GM15510 (cell line): ENCODE measurements around the gene S100B.

Experiments used
- POLR2A ChIP-seq: IDR thresholded peaks from 3 replicates; pipeline ENCODE4 v1.6.1; 2011; ENCODE audit warnings: borderline replicate concordance; ENCODE audit not compliant: insufficient read length; ENCODE audit errors: extremely low read depth

S100B gene

DNA sequence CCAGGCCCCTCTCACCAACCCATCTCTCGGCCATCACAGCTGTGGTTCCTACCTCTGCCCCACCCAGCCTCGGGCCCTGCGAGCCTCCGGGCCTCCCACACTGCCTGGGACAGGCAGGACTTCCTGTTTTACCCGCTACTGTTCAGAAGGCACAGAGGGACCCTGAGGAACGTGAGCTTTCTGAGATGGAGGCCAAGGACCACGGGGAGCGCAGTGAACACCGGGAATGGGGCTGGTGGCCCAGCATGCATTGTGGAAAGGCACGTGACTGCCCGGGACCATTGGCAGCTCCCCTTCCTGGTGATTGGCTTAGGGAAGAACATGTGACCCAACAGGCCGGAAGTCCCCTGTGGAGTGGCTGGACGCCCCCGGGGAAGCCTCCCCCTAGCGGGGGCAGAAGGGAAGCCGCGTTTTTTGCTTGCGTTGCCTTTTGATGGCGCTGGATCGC is 7.0 kb downstream of the S100B start:
- TF ChIP-seq POLR2A: no peak

DNA sequence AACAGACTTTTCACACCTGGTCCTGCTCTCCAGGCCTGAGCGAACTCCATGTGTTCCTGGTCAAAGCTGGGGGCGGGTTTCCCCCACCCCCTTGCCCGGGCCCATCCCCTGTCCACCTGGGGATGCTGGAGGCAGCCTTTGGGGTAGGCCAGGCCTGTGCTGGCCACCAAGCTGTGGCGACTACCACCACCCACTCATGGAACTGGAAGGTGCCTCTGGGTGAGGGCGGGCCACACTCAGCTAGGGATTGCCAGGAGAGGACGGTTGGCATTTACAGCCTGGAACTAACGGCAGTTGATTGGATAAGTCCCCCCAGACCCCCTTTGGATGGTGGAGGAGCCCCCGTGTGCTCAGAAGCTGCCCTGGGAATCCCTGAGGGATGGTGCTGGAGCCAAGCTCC is 7.9 kb downstream of the S100B start:
- no peak for TF ChIP-seq POLR2A

DNA sequence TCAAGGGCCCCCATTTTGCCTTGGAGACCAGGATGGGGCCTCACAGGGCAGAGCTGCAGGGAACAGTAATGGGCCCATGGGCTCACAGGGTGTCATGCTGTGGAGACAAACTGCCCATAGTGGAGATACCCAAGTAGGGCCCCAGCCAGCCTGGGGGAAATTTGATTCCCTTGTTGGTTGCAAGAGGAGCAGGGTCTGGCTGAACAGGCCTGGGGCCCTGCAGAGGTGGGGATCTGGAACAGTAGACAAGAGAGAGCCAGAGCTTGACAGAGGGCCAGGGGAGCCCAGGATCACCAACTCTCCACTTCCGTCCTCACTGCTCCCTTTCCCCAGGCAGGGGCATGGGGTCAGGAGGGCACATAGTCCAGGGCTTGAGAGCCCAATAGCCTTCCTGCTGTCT is 8.7 kb downstream of the S100B start:
- TF ChIP-seq POLR2A: no peak

DNA sequence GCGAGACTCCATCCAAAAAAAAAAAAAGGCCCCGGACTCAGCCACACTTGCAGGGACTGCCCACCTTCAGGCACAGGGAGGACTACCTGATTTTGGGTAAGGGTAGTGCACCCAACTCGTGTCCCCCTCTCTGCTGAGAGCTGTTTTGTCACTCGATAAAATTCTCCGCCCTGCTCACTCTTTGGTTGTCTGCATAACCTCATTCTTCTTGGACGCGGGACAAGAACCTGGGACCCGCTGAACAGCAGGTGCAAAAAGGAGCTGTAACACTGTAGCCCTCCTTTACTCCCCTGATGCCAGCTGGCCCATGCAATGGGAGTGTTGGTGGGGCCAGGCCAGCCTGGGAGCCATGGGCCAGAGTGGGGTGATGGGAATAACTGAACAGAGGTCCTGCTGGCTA is 10.6 kb downstream of the S100B start:
- no peak for TF ChIP-seq POLR2A

DNA sequence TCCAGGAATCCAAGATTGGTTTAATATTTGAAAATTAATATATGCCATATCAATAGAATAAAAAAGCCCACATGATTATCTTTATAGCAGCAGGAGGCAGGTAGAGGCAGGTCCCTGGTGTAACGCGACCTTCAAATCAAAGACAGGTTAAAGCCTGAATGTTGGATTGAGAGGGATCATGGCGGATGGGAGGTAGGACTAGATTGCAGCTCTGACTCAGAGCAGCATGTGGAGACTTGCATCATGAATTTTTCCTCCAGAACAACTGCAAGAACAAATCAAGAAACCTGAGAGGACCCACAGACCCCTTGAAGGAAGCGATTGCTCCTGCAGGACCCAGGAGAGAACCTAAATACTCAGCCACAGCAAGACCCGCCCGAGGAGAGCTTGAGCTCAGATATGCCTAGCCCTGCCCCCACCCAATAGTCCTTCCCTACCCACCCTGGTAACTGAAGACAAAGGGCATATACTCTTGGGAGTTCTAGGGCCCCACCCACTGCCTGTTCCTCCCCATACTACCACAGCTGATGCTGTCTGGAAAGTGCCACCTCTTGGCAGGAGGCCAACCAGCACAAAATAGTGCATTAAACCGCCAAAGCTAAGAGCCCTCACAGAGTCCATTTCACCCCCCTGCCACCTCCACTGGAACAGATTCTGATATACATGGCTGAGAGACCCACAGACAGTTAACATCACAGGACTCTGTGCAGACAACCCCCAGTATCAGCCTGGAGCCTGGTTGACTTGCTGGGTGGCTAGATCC is 19.5 kb downstream of the S100B start:
- TF ChIP-seq POLR2A: no peak

DNA sequence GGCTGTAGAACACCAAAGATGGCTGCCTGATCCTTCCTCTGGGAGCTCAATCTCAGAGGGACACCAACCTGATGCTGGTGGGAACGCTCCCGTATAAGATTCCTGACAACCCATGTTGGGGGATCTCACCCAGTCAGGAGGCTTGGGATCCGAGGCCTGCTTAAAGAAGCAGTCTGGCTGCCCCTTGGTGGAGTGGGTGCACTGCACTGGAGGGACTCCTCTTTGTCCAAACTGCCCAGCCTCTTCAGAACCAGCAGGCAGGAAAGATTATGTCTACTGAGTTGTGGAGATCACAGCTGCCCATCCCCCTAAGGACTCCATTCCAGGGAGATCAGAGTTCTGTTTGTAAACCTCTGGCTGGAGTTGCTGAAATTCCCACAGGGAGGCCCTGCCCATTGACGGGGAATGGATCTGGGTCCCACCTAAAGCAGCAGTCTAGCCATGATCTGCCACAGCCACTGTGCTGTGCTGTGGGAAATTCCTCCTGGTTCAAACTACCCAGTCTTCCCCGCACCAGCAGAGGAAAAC is 23.0 kb downstream of the S100B start:
- TF ChIP-seq POLR2A: no peak

DNA sequence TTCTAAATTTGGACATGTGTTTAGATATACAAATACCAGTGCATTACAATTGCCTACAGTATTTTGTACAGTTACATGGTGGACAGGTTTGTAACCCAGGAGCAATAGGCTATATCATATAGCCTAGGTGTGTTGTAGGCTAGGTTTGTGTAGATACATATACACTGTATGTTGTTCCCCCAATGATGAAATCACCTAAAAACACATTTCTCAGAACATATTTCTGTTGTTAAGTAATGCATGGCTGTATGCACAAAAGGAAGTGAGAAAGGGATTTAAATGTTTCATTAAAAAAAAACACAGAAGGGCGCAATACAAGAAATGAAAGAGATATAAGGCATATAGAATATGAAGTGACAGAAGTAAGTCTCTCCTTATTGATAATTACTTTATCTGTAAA is 32.0 kb downstream of the S100B start:
- TF ChIP-seq POLR2A: no peak

DNA sequence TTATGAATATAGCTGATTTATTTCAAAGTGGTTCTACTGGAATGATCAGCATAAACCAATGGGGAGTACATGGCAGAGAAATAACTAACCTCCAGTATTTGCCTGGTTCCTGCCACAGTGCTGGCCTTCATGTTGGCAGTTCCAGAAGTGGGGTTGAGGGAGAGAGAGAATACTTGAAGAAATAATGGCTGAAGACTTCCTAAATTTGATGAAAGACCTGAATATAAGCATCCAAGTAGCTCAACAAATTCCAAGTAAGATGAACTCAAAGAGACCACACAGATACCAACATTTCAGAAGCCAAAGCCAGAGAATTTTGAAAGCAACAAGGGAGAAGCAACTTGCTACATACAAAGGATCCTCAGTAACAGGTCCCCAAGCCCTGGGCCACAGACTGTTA is 34.3 kb downstream of the S100B start:
- no peak for TF ChIP-seq POLR2A

DNA sequence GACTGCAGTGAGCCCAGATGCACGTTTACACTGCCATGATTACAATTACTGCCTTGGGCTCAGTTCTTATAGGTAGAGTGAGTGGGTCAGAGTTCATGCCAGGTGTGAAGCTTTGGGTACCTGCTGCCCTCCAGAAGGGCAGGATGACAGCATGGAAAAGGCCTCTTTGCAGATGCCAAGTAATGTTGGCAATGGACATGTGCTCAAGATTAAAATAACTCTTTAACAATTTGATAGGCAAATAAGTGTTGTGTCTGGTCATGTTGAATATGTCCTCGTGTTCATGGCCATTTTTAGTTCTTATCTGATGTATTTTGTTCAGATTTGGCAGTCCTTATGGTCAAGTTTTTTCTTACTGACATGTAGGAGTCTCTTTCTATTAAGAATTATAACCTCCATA is 34.8 kb downstream of the S100B start:
- TF ChIP-seq POLR2A: no peak

DNA sequence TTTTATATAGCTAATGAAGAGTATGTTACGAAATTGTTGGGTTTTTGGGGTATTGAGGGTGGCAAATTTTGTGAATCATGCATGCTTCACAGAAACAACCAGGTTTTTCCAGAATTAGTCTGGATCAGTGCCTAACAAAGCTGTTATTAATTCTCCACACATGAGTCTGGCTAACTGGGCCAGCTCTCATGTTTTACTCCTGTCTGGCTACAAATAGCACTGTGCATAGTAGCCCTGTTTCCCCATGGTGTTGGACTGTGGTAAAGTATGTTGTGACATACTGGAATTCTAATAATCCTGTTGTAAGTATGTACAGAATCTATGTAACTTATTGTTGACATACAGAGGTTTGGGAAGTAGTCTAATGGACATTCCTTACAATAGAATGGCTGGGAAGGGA is 35.8 kb downstream of the S100B start:
- no peak for TF ChIP-seq POLR2A

DNA sequence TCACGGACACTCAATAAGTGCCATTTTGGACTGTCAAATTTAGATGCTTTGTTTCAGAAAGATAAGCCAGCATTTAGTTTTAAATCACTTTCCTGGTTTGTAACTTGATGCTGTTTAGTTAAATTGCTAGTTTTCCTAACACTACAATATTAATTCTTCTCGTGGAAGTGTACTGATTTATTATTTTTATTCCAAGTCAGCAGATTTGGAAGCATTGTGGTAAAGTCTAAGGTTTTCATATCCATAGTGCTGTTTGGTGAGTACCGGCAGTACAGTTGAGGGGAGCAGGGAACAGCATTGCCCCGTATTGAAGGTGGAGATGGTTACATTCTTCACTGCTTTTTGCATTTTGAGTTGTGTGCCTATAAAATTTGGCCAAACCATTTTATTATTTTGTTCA is 36.3 kb downstream of the S100B start:
- TF ChIP-seq POLR2A: no peak

DNA sequence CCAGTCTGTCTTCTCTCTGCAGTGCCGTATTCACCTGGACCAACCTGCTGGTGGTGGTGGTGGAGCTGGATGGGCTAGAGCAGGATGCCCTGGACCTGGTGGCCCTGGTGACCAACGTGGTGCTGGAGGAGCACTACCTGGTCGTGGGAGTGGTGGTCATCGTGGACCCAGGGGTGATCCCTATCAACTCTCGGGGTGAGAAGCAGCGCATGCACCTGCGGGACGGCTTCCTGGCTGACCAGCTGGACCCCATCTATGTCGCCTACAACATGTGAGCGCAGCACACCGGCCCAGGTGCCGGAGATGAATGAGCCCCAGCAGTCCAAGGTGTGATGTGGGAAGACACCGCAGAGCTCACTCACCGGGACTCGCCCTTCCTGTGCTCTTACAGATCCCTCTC is 37.5 kb downstream of the S100B start:
- TF ChIP-seq POLR2A: no peak

DNA sequence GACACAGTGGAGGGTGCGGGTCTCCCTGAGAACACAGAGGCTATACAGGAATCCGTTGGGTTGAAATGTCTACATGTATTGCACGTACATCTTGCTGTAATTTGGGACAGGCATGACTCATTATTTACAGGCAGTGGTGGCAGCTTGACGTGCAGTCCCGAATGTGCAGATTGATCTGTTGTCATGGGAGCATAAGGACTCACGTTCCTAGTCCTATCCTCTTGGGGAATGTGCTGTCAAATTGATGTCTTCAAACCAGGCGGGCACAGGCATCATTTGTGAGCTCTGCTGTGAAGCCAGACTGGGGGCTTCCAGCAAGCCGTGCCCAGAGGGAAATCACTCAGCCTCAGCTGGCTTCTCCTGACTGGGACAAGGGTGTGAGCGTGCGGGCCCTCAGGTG is 40.5 kb downstream of the S100B start:
- no peak for TF ChIP-seq POLR2A

DNA sequence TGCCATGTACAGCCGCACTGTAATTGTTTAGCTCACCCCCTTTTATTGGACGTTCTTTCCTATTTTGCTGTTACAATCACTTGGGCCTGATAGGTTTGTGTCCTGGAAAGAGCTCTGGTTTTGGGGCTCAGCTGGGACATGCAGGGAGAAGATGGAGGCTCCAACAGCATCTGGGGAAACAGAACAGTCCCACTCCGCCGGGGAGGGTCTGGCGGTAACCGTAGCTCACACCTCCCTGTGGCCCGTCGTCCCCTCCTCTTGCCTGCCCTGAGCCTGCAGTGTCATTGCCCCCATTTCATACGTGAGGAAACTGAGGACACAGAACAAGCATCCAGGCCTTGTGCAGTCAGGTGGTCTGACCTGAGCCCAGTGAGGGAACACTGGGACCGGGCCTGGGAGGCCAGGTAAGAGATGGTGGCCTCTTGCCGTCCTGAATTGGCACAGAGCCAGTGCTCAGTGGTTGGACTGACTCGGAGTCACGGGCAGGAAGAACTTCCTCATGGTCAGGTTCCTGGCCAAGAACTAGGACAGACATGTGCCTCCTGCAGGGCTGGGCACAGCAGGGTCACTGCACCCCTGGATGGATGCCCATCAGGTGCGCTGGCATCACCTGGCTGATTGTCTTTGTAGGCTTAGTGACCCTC is 41.8 kb downstream of the S100B start:
- TF ChIP-seq POLR2A: no peak

DNA sequence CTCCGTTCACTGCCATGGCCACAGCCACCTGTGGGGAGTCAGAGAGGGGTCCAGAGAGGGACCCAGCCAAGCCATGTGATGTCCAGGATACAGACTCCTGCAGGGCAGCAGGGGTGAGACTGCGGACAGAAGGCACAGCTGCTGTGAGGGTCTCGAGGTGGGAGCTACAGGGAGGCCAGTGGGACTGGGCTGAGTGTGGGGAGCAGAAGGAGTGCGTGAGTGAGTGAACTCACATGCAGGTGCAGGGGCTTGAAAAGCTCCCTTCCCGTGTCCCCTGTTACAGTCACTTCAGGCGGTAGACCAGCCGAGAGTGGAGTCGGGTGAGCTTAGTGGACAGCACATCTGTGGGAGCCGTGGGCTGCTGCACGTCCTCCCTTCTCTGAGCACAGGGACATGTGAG is 42.4 kb downstream of the S100B start:
- no peak for TF ChIP-seq POLR2A
